GM21360 (cell line): Measurements from ENCODE around the gene BTN2A1.
"Not testable (repeated sequence)": the region's sequence is repeated elsewhere in the genome, so short reads cannot be mapped to it uniquely, and the experiment has no call there.

ENCODE experiments used
- ATAC-seq: cut with Tn5 transposase; IDR thresholded peaks from one replicate; pipeline ENCODE4 v1.9.1; 2021; ENCODE audit warnings: mild to moderate bottlenecking, moderate library complexity; ENCODE audit not compliant: unreplicated experiment

The BTN2A1 gene

GRCh38 chr6:26457806-26458688 lies at the start of gene BTN2A1:
Gene BTN2A1 (plus strand): TSS chr6:26457955. CDS start chr6:26458637, 682 bp downstream.
- ATAC-seq: peak; percentile 93

GRCh38 chr6:26408828-26409730 lies 48.7 kb upstream of the BTN2A1 start:
- no peak for ATAC-seq

GRCh38 chr6:26411751-26412150 lies 46.0 kb upstream of the BTN2A1 start:
- ATAC-seq: no peak

- no peak for ATAC-seq
These were observed 45.5 kb upstream of the BTN2A1 start for GRCh38 chr6:26412228-26412627.

GRCh38 chr6:26412954-26413353 lies 44.8 kb upstream of the BTN2A1 start:
- no peak for ATAC-seq

GRCh38 chr6:26414281-26414680 lies 43.5 kb upstream of the BTN2A1 start:
- no peak for ATAC-seq

- no peak for ATAC-seq
These were observed 42.6 kb upstream of the BTN2A1 start for GRCh38 chr6:26415036-26415614.

GRCh38 chr6:26415791-26416190 lies 42.0 kb upstream of the BTN2A1 start:
- no peak for ATAC-seq

- no peak for ATAC-seq
These were observed 41.5 kb upstream of the BTN2A1 start for GRCh38 chr6:26416288-26416687.

- not testable (repeated sequence) for ATAC-seq
These were observed 39.7 kb upstream of the BTN2A1 start for GRCh38 chr6:26418077-26418476.

GRCh38 chr6:26418795-26419194 lies 39.0 kb upstream of the BTN2A1 start:
- ATAC-seq: not testable (repeated sequence)

GRCh38 chr6:26420688-26421171 lies 37.0 kb upstream of the BTN2A1 start:
- ATAC-seq: no peak

GRCh38 chr6:26421259-26422144 lies 36.3 kb upstream of the BTN2A1 start:
- peak; percentile 81 for ATAC-seq

- ATAC-seq: no peak
These were observed 35.4 kb upstream of the BTN2A1 start for GRCh38 chr6:26422329-26422728.

GRCh38 chr6:26426691-26427450 lies 30.9 kb upstream of the BTN2A1 start:
- no peak for ATAC-seq

GRCh38 chr6:26427451-26427809 lies 30.3 kb upstream of the BTN2A1 start:
- no peak for ATAC-seq

- ATAC-seq: no peak
These were observed 29.5 kb upstream of the BTN2A1 start for GRCh38 chr6:26428206-26428605.

- ATAC-seq: no peak
These were observed 27.0 kb upstream of the BTN2A1 start for GRCh38 chr6:26430787-26431186.
